ENCODE data around the gene TCF19. TPM values are rescaled to one million over a fixed set of nuclear protein-coding genes. Genes with fewer than 3 reads are reported as not detected.

Gene TCF19
- total RNA-seq, 1 experiment from 2014 or later, result 12.7 TPM

GRCh38 chr6:31172973-31173384 is 14.6 kb downstream of the TCF19 start (continued):
- TF ChIP-seq PRRX2 (CRISPR knock-in tag; IDR thresholded peaks at IDR 0.05) (no peak), OVOL2 (CRISPR knock-in tag; IDR thresholded peaks at IDR 0.05; ENCODE audit: borderline replicate concordance) (no peak), FOXP1 (CRISPR knock-in tag; IDR thresholded peaks at IDR 0.05; ENCODE audit: borderline replicate concordance) (0 out of 2 replicates have a peak, but pooled peaks have one; percentile 27), PREB (CRISPR knock-in tag; IDR thresholded peaks at IDR 0.05; ENCODE audit: borderline replicate concordance) (no peak), ELF4 (CRISPR knock-in tag; IDR thresholded peaks at IDR 0.05; ENCODE audit: low read depth) (no peak), NR1H2 (CRISPR knock-in tag; IDR thresholded peaks at IDR 0.05) (no peak), CTCF (IDR thresholded peaks at IDR 0.05) (no peak), GABPB1 (CRISPR knock-in tag; IDR thresholded peaks at IDR 0.05) (no peak), FOXP4 (CRISPR knock-in tag; IDR thresholded peaks at IDR 0.05) (peak; percentile 85), KAT7 (CRISPR knock-in tag; IDR thresholded peaks at IDR 0.05; ENCODE audit: borderline replicate concordance) (no peak), ETV6 (CRISPR knock-in tag; IDR thresholded peaks at IDR 0.05) (peak; percentile 88), ATF2 (CRISPR knock-in tag; IDR thresholded peaks at IDR 0.05; ENCODE audit: borderline replicate concordance, low read depth) (no peak), CREM (CRISPR knock-in tag; IDR thresholded peaks at IDR 0.05) (0 out of 2 replicates have a peak, but pooled peaks have one; percentile 5), ATF1 (CRISPR knock-in tag; IDR thresholded peaks at IDR 0.05) (no peak), CREB1 (CRISPR knock-in tag; IDR thresholded peaks at IDR 0.05) (0 out of 2 replicates have a peak, but pooled peaks have one; percentile 27), USF2 (CRISPR knock-in tag; IDR thresholded peaks at IDR 0.05) (no peak), ZNF532 (CRISPR knock-in tag; IDR thresholded peaks at IDR 0.05; ENCODE audit: borderline replicate concordance) (no peak), ZNF281 (CRISPR knock-in tag; IDR thresholded peaks at IDR 0.05) (peak; percentile 99), ZMAT4 (CRISPR knock-in tag; IDR thresholded peaks at IDR 0.05) (0 out of 2 replicates have a peak, but pooled peaks have one; percentile 28), SMAD4 (CRISPR knock-in tag; IDR thresholded peaks at IDR 0.05) (peak; percentile 58; the same call in 1 of the 2 replicates), EMX1 (CRISPR knock-in tag; IDR thresholded peaks at IDR 0.05) (no peak), MYBL2 (CRISPR knock-in tag; IDR thresholded peaks at IDR 0.05) (no peak), TP53 (CRISPR knock-in tag; IDR thresholded peaks at IDR 0.05) (no peak), ESRRA (CRISPR knock-in tag; IDR thresholded peaks at IDR 0.05; ENCODE audit: borderline replicate concordance) (no peak), RORB (CRISPR knock-in tag; IDR thresholded peaks at IDR 0.05) (no peak), NFYB (CRISPR knock-in tag; conservative IDR thresholded peaks at IDR 0.05; ENCODE audit: low read depth) (no peak)

All from WTC11 (cell line).